Glutamatergic neuron (in vitro differentiated cells): ENCODE measurements around the gene LARP4. TPM values are rescaled to one million over a fixed set of nuclear protein-coding genes. Genes with fewer than 3 reads are reported as not detected.
A peak's percentile ranks its signal among the peaks of the same experiment; 100 is the strongest.

Experiments
- DNase-seq: peaks from one replicate; pipeline ENCODE4 v3.0.0; 2022
- H3K27ac Mint-ChIP-seq: one replicate; pipeline ENCODE4 v1.8.0; 2020; ENCODE audit warnings: mild to moderate bottlenecking, mixed read lengths, inconsistent platforms; ENCODE audit not compliant: unreplicated experiment
- H3K27me3 Mint-ChIP-seq: one replicate; pipeline ENCODE4 v1.8.0; 2020; ENCODE audit warnings: mild to moderate bottlenecking, moderate library complexity, mixed read lengths, inconsistent platforms; ENCODE audit not compliant: unreplicated experiment
- H3K36me3 Mint-ChIP-seq: one replicate; pipeline ENCODE4 v1.8.0; 2020; ENCODE audit warnings: mild to moderate bottlenecking, mixed read lengths, inconsistent platforms; ENCODE audit not compliant: unreplicated experiment
- H3K4me1 Mint-ChIP-seq: one replicate; pipeline ENCODE4 v1.8.0; 2020; ENCODE audit warnings: mild to moderate bottlenecking, low read depth, mixed read lengths, inconsistent platforms; ENCODE audit not compliant: unreplicated experiment
- H3K4me3 Mint-ChIP-seq: one replicate; pipeline ENCODE4 v1.8.0; 2020; ENCODE audit warnings: mild to moderate bottlenecking, mixed read lengths, inconsistent platforms; ENCODE audit not compliant: unreplicated experiment
- H3K9me3 Mint-ChIP-seq: one replicate; pipeline ENCODE4 v1.8.0; 2020; ENCODE audit warnings: mild to moderate bottlenecking, moderate library complexity, mixed read lengths, inconsistent platforms; ENCODE audit not compliant: unreplicated experiment
- total RNA-seq: library from RNA; stranded (reverse); fragmentation: NEBNext Ultra II Directional; extraction: Animal tissue kit (Norgen Biotek cat#: 25700); gene quantifications from one replicate; pipeline ENCODE4 v1.2.1, GENCODE V29; 2021; ENCODE audit not compliant: unreplicated experiment
- TF ChIP-seq, protein P1 (sequence below): fragments of 200-600 bp; sonication (generic); IDR thresholded peaks from one replicate; pipeline ENCODE4 v1.5.0; 2021; ENCODE audit not compliant: partially characterized antibody, unreplicated experiment

LARP4 gene
- total RNA-seq, 1 donor from 2014 or later, result 33.8 TPM

DNA sequence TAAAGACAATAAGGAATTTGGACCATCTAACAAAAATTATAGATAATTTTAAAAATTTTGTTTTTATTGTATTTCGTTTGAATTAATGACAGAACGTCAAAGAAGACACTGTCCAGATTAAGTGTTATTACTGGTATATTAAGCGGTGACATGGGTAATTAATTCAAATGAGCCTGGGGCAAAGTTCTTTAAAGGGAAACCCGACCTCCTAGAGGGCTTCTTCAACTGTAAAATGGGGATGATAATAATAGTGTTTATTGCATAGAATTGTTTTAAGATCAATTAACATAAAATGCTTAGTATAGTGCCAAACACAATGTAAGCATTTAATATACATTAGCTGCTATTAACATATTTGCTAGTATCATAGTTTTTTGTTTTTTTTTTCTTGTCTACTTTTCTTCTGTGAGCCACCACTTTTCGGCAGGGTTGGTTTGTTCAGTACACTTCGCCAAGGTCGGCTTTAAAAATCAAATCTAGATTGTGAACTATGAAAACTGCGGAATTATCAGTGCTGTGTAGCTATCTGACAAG lies 514 bp upstream of the LARP4 start:
- no peaks in the 10 kb centered on the region for H3K9me3 Mint-ChIP-seq
- peak overlapping the region; percentile 100 for H3K4me3 Mint-ChIP-seq
- TF ChIP-seq, protein P1, sequence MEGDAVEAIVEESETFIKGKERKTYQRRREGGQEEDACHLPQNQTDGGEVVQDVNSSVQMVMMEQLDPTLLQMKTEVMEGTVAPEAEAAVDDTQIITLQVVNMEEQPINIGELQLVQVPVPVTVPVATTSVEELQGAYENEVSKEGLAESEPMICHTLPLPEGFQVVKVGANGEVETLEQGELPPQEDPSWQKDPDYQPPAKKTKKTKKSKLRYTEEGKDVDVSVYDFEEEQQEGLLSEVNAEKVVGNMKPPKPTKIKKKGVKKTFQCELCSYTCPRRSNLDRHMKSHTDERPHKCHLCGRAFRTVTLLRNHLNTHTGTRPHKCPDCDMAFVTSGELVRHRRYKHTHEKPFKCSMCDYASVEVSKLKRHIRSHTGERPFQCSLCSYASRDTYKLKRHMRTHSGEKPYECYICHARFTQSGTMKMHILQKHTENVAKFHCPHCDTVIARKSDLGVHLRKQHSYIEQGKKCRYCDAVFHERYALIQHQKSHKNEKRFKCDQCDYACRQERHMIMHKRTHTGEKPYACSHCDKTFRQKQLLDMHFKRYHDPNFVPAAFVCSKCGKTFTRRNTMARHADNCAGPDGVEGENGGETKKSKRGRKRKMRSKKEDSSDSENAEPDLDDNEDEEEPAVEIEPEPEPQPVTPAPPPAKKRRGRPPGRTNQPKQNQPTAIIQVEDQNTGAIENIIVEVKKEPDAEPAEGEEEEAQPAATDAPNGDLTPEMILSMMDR, result no peak
- no peaks in the 10 kb centered on the region for H3K36me3 Mint-ChIP-seq
- no peak for DNase-seq
- H3K27me3 Mint-ChIP-seq, result peaks cover 3% of the 10 kb centered on the region
- peak overlapping the region; percentile 86 for H3K27ac Mint-ChIP-seq
- H3K4me1 Mint-ChIP-seq, result peaks cover 9% of the 10 kb centered on the region

DNA sequence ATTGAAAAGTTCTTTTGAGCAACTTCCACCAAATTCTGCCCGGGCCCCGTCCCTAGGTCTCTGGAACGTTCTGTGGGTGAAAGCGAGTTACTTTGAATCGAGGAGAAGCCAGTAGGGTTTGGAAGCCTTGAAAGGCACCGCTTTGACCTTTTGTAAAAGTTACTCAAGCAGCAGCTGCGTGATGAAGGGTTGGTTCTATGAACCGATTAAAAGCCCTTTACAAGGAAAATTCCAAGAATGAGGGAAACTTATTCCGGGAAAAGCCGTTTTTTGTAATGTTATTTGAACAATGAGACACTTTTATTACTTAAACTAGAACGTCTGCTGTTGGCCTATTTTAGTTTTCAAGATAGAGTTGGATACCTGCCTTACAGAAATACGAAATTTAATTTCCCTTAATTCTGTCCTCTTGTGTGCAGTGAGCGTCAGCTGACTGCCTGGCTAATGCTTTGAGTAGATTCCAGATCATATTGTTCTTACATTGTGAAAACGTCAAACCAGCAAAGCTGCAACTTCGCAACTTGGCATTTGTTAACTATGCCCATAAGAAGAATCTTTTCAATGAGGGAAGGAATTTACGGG lies 906 bp downstream of the LARP4 start:
- no peak for DNase-seq
- H3K27ac Mint-ChIP-seq, result peak overlapping the region; percentile 86
- no peaks in the 10 kb centered on the region for H3K9me3 Mint-ChIP-seq
- H3K36me3 Mint-ChIP-seq, result no peaks in the 10 kb centered on the region
- H3K4me3 Mint-ChIP-seq, result peak overlapping the region; percentile 100
- TF ChIP-seq, protein P1, result no peak
- peaks cover 3% of the 10 kb centered on the region for H3K27me3 Mint-ChIP-seq
- peaks cover 9% of the 10 kb centered on the region for H3K4me1 Mint-ChIP-seq

DNA sequence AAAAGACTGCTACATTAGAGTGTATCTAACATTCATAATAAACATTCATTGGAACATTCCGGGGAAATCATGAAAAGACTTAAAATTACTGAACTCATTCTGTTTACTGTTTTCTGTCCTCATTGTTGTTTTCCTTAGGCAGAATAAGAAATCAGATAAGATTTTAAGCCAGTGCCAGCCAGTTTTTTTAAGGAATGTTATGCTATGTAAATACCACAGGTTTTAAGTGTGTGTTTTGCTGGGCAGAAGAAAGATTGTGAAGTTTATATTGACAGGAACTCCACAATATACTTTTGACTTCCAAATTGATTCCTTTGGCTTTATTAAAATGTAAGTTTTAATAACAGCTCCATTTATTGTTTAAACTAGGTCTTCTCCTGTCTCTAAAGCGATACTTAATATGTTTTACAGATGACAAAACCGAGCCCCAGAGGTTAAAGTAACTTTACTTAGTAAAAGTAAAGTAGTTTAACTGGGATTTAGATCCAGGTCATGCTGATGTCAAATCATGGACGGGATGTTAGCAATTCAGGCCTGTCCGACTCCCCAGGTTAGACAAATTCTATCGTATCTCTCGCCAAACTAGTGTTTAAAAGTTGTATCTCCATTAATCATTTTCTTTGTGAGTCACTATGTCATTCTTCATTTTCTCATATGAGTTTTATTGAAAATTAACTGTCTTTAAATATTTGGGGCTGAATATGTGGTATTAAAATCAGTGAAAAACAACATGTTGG lies 1.7 kb downstream of the LARP4 start:
- Mint-ChIP-seq H3K27me3 (peaks cover 3% of the 10 kb centered on the region), H3K36me3 (no peaks in the 10 kb centered on the region), H3K4me3 (peak overlapping the region; percentile 100), H3K4me1 (peaks cover 9% of the 10 kb centered on the region), H3K9me3 (no peaks in the 10 kb centered on the region), H3K27ac (no peak overlapping the region)
- TF ChIP-seq, protein P1, result no peak
- DNase-seq, result no peak

DNA sequence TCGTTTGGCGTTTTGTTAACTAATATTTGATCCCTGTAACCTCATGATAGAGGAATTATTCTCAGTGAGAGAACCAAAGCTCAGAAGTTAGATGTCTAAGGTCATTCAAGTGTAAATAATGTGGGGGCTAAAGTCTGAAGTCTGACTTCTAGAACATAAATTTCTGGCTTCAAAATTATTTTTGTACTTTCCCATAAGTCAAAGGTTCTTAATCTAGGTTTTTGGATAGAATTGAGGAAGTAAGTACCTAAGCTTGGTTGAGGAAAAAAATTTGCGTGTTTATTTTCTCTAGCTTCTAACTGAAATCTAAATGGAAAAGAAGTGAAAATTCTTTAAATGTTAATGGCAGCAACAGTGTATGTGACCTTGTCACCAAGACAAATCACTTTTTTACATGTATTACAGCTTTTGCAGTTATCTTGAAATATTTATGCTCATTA lies 2.3 kb downstream of the LARP4 start:
- TF ChIP-seq, protein P1, result no peak
- Mint-ChIP-seq H3K4me1 (peaks cover 9% of the 10 kb centered on the region), H3K27me3 (peaks cover 3% of the 10 kb centered on the region), H3K9me3 (no peaks in the 10 kb centered on the region), H3K36me3 (no peaks in the 10 kb centered on the region), H3K4me3 (peak overlapping the region; percentile 100), H3K27ac (no peak overlapping the region)
- DNase-seq, result no peak

DNA sequence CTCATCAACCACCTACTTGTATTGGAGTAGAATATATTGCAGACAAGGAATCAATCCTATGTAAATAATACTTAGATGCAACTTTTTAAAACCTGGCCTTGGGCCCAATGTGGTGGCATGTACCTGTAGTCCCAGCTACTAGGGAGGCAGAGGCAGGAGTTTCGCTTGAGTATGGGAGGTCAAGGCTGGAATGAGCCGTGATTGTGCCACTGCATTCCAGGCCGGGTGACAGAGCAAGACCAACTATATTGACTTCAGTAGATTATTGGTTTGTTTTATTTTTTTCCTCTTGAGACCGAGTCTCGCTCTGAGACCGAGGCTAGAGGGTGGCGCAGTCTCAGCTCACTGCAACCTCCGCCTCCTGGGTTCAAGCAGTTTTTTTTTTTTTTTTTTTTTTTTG lies 3.6 kb downstream of the LARP4 start:
- Mint-ChIP-seq H3K27ac (no peak overlapping the region), H3K9me3 (no peaks in the 10 kb centered on the region), H3K27me3 (peaks cover 3% of the 10 kb centered on the region), H3K36me3 (no peaks in the 10 kb centered on the region), H3K4me3 (no peak overlapping the region), H3K4me1 (peaks cover 9% of the 10 kb centered on the region)
- no peak for DNase-seq
- TF ChIP-seq, protein P1, result no peak
